Transverse colon (tissue), 4 donors: ENCODE measurements around the gene GABBR2.

Source experiments
- EP300 ChIP-seq: sonication (generic); formaldehyde crosslinking; IDR thresholded peaks from one replicate; pipeline ENCODE4 v1.6.1; 2017; ENCODE audit warnings: antibody characterized with exemption, low read depth
- POLR2A ChIP-seq: fragments of 450-650 bp; IDR thresholded peaks from one replicate; pipeline ENCODE4 v1.6.1; 2016; ENCODE audit warnings: antibody characterized with exemption, mild to moderate bottlenecking, moderate library complexity
- POLR2AphosphoS5 ChIP-seq, 3 donors: sonication (generic); formaldehyde crosslinking; IDR thresholded peaks; one replicate each; pipeline ENCODE4 v1.6.1; 2016; ENCODE audit warnings: antibody characterized with exemption in 3 of 3
- TF ChIP-seq, protein P1 (sequence below), 5 experiments: fragments of 200-600 bp in 3 of 5; fragments of 450-650 bp in 2 of 5; sonication (generic) in 3 of 5; IDR thresholded peaks; 1 replicate in 2 of 5; 2 replicates in 3 of 5; pipeline ENCODE4 v1.5.1; 2016 to 2017; ENCODE audit warnings: antibody characterized with exemption in 5 of 5, inconsistent platforms in 3 of 5, mild to moderate bottlenecking in 2 of 5, moderate library complexity in 1 of 5

DNA sequence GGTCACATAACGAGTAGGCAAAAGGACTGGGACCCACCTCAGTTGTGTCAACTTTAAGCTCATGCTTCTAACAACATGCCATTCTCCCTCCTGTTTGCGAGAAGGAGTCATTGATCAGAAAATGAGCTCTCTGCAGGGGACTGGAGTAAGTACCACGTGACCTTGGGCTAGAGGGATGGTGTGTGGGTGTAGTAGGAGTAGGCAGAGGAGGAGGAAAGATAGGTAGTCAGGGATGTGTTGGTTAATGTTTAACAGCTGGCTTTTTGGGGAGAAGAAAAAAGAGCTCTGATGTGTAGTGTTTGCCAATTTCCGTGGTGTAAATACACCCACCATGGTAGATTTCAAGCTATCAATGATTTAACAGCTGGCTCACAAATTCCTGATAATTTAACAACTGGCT is 293.0 kb downstream of the GABBR2 start:
- TF ChIP-seq POLR2A (no peak), POLR2AphosphoS5 (IDR thresholded peaks at IDR 0.05) (no peak), EP300 (no peak)
- TF ChIP-seq, protein P1, sequence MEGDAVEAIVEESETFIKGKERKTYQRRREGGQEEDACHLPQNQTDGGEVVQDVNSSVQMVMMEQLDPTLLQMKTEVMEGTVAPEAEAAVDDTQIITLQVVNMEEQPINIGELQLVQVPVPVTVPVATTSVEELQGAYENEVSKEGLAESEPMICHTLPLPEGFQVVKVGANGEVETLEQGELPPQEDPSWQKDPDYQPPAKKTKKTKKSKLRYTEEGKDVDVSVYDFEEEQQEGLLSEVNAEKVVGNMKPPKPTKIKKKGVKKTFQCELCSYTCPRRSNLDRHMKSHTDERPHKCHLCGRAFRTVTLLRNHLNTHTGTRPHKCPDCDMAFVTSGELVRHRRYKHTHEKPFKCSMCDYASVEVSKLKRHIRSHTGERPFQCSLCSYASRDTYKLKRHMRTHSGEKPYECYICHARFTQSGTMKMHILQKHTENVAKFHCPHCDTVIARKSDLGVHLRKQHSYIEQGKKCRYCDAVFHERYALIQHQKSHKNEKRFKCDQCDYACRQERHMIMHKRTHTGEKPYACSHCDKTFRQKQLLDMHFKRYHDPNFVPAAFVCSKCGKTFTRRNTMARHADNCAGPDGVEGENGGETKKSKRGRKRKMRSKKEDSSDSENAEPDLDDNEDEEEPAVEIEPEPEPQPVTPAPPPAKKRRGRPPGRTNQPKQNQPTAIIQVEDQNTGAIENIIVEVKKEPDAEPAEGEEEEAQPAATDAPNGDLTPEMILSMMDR (IDR thresholded peaks at IDR 0.05) = no peak
